ENCODE measurements around the gene PNLIPRP2. TPM values are rescaled to one million over a fixed set of nuclear protein-coding genes. Genes with fewer than 3 reads are reported as not detected.

The PNLIPRP2 gene
- total RNA-seq, 4 donors from 2014 or later, result not detected

DNA sequence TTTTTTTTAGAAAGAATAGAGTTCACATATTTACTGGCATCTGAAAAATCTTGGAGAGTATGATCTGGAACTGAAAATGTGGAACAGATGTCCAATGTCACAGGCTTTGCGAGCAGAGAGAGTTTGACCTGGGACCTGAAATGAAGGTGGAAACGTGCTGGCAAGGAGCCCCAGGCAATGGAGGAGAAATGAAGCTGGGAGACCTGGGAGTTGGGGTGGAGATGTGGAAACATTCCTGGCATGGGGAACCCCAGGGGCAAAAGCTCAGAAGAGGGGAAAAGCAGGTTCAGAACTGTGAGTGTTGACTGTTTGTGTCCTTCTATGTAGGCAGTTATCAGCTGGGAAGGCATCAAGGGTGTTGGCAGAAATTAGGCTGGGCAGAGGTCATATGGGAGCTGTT lies 7.3 kb upstream of the PNLIPRP2 start:
- no peak overlapping the region for H3K4me3 ChIP-seq
- no peaks in the 10 kb centered on the region for H3K4me1 ChIP-seq
- TF ChIP-seq, protein P1, sequence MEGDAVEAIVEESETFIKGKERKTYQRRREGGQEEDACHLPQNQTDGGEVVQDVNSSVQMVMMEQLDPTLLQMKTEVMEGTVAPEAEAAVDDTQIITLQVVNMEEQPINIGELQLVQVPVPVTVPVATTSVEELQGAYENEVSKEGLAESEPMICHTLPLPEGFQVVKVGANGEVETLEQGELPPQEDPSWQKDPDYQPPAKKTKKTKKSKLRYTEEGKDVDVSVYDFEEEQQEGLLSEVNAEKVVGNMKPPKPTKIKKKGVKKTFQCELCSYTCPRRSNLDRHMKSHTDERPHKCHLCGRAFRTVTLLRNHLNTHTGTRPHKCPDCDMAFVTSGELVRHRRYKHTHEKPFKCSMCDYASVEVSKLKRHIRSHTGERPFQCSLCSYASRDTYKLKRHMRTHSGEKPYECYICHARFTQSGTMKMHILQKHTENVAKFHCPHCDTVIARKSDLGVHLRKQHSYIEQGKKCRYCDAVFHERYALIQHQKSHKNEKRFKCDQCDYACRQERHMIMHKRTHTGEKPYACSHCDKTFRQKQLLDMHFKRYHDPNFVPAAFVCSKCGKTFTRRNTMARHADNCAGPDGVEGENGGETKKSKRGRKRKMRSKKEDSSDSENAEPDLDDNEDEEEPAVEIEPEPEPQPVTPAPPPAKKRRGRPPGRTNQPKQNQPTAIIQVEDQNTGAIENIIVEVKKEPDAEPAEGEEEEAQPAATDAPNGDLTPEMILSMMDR (IDR thresholded peaks at IDR 0.05), result no peak
- no peak for TF ChIP-seq POLR2A (IDR thresholded peaks at IDR 0.05)
- no peak for DNase-seq
- intact Hi-C loops (cut with DNase I; ENCODE audit: low total_unique reads), result no loop called here
- H3K27me3 ChIP-seq, result no peaks in the 10 kb centered on the region
- no peak overlapping the region for H3K27ac ChIP-seq
- no peaks in the 10 kb centered on the region for H3K9me3 ChIP-seq
- H3K36me3 ChIP-seq, result no peaks in the 10 kb centered on the region

DNA sequence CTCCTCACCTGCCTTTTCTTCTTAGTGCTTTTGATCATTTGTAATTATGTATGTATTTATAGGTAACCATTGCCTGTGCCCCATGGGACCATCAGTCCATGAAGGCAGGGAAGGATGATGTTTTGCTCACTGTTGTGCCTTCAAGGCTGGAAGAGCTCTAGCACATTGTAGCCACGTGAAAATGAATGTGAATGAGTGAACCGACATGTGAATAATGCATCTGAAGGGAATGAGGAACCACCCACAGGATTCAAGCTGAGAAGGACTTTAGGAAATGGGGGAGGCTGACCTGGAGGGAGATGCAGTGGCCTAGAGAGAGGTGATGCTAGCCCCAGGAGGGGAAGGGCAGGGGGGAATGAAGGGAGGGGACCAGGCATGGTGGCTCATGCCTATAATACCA lies 6.0 kb upstream of the PNLIPRP2 start:
- Histone ChIP-seq H3K36me3 (no peaks in the 10 kb centered on the region), H3K4me3 (no peak overlapping the region), H3K27ac (no peak overlapping the region), H3K4me1 (no peaks in the 10 kb centered on the region), H3K9me3 (no peaks in the 10 kb centered on the region), H3K27me3 (no peaks in the 10 kb centered on the region)
- intact Hi-C loops (cut with DNase I; ENCODE audit: low total_unique reads), result no loop called here
- no peak for DNase-seq
- TF ChIP-seq, protein P1 (IDR thresholded peaks at IDR 0.05), result no peak
- TF ChIP-seq POLR2A (IDR thresholded peaks at IDR 0.05), result no peak

DNA sequence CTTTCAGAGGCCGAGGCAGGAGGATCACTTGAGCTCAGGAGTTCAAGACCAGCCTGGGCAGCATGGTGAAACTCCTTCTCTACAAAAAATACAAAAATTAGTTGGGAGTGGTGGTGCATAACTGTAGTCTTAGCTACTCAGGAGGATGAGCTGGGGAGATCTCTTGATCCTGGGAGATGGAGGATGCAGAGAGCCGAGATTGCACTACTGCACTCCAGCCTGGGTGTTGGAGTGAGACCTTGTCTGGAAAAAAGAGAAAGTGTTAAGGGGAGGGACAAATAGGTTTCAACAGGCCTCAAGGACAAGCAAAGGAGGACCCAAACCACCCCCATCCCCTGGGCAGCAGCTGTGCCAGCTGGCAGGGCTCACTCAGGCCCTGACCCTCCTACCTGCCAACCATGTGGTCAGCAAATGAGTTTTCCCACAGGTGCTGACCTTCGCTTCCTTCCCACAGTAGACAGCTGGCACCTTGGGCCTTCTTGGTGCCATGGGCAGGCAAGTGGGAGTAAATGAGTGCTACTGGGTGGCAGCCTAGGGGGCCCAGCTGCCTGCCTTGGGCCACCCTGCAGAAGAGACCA lies 5.5 kb upstream of the PNLIPRP2 start:
- H3K9me3 ChIP-seq, result no peaks in the 10 kb centered on the region
- TF ChIP-seq, protein P1 (IDR thresholded peaks at IDR 0.05), result no peak
- TF ChIP-seq POLR2A (IDR thresholded peaks at IDR 0.05), result no peak
- intact Hi-C loops (cut with DNase I; ENCODE audit: low total_unique reads), result no loop called here
- H3K36me3 ChIP-seq, result no peaks in the 10 kb centered on the region
- H3K4me3 ChIP-seq, result no peak overlapping the region
- no peak for DNase-seq
- no peaks in the 10 kb centered on the region for H3K4me1 ChIP-seq
- H3K27ac ChIP-seq, result no peak overlapping the region
- no peaks in the 10 kb centered on the region for H3K27me3 ChIP-seq

DNA sequence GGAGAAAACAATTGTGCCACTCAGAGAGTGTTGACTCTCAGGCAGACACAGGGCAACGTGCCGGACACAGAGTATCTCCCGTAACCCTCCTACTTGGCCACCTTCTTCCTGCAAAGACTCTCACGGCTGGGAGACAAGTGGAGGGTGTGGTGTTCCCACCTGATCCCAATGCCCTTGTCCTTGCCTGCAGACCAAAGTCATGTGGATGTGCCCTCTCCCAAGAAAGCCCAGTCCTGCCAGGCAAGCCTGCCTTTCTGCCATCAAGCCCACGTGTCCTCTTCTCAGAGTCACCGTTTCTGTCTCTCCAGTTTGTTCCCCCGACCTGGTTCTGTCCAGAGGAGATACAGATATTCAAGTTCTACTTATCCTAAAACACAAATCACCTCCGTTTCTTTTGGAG lies 723 bp downstream of the PNLIPRP2 start:
- no peak overlapping the region for H3K4me3 ChIP-seq
- DNase-seq, result no peak
- no peaks in the 10 kb centered on the region for H3K4me1 ChIP-seq
- no peak overlapping the region for H3K27ac ChIP-seq
- intact Hi-C loops (cut with DNase I; ENCODE audit: low total_unique reads), result no loop called here
- TF ChIP-seq POLR2A (IDR thresholded peaks at IDR 0.05), result no peak
- TF ChIP-seq, protein P1 (IDR thresholded peaks at IDR 0.05), result no peak
- H3K27me3 ChIP-seq, result no peaks in the 10 kb centered on the region
- H3K9me3 ChIP-seq, result no peaks in the 10 kb centered on the region
- no peaks in the 10 kb centered on the region for H3K36me3 ChIP-seq

DNA sequence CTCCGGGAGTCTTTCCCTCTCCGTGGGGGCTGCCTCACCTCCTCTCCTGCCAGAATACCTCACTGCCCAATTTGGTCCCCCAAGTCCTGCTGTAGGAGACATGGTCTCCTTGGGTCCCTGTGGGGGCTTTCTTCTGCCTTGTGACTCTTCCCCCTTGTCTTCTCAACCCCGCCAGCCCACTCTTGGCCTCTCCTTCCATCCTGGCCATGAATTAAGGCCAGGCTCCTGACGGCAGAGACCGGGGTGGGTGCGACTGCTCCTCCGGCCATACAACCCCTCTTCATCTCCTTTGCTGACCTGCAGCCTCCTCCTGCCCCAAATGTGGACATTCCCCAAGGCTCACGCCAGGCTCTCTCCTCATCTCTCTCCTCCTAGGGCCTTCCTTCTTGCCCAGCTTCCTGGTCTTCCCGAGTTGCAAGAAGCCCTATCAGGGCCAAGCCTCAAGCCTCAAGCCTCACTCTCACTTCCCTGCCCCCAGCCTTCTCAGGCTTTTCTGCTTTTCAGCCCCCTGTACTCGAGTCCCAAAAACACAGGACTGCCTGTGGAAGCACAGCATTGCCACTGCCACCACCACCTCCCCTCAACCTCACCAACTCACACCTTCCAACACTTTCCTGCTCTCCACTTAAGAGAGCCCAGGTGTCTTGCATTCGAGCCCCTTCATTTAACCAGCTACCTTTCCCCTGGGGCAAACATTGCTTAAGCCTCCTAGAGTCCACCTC lies 1.3 kb downstream of the PNLIPRP2 start:
- TF ChIP-seq, protein P1 (IDR thresholded peaks at IDR 0.05), result no peak
- TF ChIP-seq POLR2A (IDR thresholded peaks at IDR 0.05), result no peak
- no peak overlapping the region for H3K27ac ChIP-seq
- H3K27me3 ChIP-seq, result no peaks in the 10 kb centered on the region
- H3K36me3 ChIP-seq, result no peaks in the 10 kb centered on the region
- intact Hi-C loops (cut with DNase I; ENCODE audit: low total_unique reads), result no loop called here
- no peaks in the 10 kb centered on the region for H3K9me3 ChIP-seq
- H3K4me3 ChIP-seq, result no peak overlapping the region
- DNase-seq, result no peak
- no peaks in the 10 kb centered on the region for H3K4me1 ChIP-seq
